SK-N-SH (cell line): ENCODE results near the gene TAOK3.

ENCODE experiments used
- FOXM1 ChIP-seq: IDR thresholded peaks from 2 replicates; pipeline ENCODE4 v1.4.0; 2012; ENCODE audit warnings: low read depth, mild to moderate bottlenecking
- GABPA ChIP-seq: IDR thresholded peaks from 2 replicates; pipeline ENCODE4 v1.4.0; 2012; ENCODE audit warnings: low read depth, mild to moderate bottlenecking
- GATA2 ChIP-seq: sonication (generic); formaldehyde crosslinking; IDR thresholded peaks from 2 replicates; pipeline ENCODE4 v1.5.0; 2020; ENCODE audit warnings: mild to moderate bottlenecking, missing genetic modification reagents
- PBX3 ChIP-seq: IDR thresholded peaks from 2 replicates; pipeline ENCODE4; 2012
- RCOR1 ChIP-seq: fragments of 150-350 bp; IDR thresholded peaks from 2 replicates; pipeline ENCODE4 v1.6.1; 2017; ENCODE audit warnings: antibody characterized with exemption, low read length
- RFX5 ChIP-seq: IDR thresholded peaks from 2 replicates; pipeline ENCODE4 v1.6.1; 2012; ENCODE audit warnings: mild to moderate bottlenecking, improper control_type of control experiment, low read length
- TAF1 ChIP-seq: IDR thresholded peaks from 2 replicates; pipeline ENCODE4 v1.6.1; 2012; ENCODE audit warnings: low read depth, mild to moderate bottlenecking, low read length, moderate library complexity, borderline replicate concordance
- TF ChIP-seq, protein P1 (sequence below): fragments of 200-600 bp; sonication (generic); IDR thresholded peaks from 2 replicates; pipeline ENCODE4 v1.6.1; 2017; ENCODE audit warnings: antibody characterized with exemption, mild to moderate bottlenecking, moderate library complexity

GRCh38 chr12:118220702-118221101 lies 152.0 kb downstream of the TAOK3 start:
- TF ChIP-seq, protein P1, sequence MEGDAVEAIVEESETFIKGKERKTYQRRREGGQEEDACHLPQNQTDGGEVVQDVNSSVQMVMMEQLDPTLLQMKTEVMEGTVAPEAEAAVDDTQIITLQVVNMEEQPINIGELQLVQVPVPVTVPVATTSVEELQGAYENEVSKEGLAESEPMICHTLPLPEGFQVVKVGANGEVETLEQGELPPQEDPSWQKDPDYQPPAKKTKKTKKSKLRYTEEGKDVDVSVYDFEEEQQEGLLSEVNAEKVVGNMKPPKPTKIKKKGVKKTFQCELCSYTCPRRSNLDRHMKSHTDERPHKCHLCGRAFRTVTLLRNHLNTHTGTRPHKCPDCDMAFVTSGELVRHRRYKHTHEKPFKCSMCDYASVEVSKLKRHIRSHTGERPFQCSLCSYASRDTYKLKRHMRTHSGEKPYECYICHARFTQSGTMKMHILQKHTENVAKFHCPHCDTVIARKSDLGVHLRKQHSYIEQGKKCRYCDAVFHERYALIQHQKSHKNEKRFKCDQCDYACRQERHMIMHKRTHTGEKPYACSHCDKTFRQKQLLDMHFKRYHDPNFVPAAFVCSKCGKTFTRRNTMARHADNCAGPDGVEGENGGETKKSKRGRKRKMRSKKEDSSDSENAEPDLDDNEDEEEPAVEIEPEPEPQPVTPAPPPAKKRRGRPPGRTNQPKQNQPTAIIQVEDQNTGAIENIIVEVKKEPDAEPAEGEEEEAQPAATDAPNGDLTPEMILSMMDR = no peak
- no peak for TF ChIP-seq PBX3
- no peak for TF ChIP-seq TAF1
- TF ChIP-seq GATA2 (CRISPR knock-in tag) = no peak
- TF ChIP-seq FOXM1 = no peak
- TF ChIP-seq GABPA = no peak
- no peak for TF ChIP-seq RCOR1
- no peak for TF ChIP-seq RFX5
